ENCODE measurements around the gene RIT2.
"Not testable (repeated sequence)": the region's sequence is repeated elsewhere in the genome, so short reads cannot be mapped to it uniquely, and the experiment has no call there.

RIT2 gene

GRCh38 chr18:42838546-42839145, 276.8 kb downstream of the RIT2 start:
- DNase-seq (ENCODE audit: low spot score) = no peak

- no peak for DNase-seq (ENCODE audit: low spot score)
These were observed 284.5 kb downstream of the RIT2 start for GRCh38 chr18:42830936-42831335.

- no peak for DNase-seq (ENCODE audit: low spot score)
These were observed 286.6 kb downstream of the RIT2 start for GRCh38 chr18:42828881-42829280.

DNA sequence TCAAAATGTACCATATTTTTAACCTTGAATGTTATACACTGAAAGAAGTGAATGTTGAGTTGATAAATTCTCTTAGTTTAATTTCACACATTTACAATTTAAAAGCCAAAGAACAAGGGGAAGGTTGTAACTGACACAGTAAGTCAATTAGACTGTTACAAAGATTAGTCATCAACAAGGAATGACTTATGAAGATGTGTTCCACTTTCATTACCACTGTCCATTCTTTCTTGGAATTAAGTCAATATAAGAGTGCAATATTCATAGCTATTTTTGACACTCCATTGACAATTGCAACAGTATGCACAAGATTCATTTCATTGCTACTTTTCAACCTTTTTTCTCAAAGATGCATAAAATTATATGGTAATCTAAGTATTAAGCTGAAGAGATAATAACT, 291.3 kb downstream of the RIT2 start:
- DNase-seq (ENCODE audit: low spot score) = no peak

GRCh38 chr18:42822711-42823110, 292.8 kb downstream of the RIT2 start:
- no peak for DNase-seq (ENCODE audit: low spot score)

DNA sequence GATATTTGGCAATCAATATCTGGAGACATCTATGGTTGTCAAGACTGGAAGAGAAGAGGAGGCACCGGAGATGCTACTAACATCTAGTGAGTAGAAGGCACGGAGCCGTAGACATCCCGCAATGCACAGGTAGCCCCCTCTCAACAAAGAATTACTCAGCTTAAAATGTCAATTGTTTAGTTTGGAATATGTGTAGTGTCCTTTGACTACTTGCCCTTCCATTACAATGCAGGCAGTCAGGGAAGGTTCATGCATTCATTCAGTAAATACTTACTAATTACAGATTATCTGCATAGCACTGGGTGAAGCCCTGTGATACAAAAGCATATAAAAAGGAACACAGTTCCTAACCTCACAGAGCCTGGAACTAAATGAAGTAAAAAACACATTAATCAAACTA, 294.0 kb downstream of the RIT2 start:
- no peak for DNase-seq (ENCODE audit: low spot score)

- no peak for DNase-seq (ENCODE audit: low spot score)
These were observed 300.9 kb downstream of the RIT2 start for GRCh38 chr18:42814618-42815017.

GRCh38 chr18:42814184-42814583, 301.3 kb downstream of the RIT2 start:
- DNase-seq (ENCODE audit: low spot score) = no peak

GRCh38 chr18:42813570-42813969, 301.9 kb downstream of the RIT2 start:
- no peak for DNase-seq (ENCODE audit: low spot score)

DNA sequence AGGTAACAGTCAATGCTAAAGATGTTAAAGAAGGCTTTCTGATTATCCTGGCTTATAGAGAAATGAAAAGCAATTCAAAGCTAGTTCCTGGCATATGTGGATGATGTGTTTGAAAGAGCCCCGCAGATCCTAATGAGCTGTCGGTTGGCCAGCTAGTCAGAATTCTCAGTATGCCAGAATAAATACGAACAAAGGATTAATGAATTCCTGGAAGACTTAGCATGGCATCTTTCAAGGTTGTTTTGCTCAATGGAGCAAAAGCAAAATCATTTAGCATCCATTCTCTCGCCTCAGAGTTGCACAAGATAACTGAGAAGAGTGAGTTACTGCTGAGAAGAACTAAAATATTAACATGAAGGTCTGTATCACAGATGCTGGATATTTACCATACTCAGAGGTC, 307.6 kb downstream of the RIT2 start:
- DNase-seq (ENCODE audit: low spot score) = no peak

DNA sequence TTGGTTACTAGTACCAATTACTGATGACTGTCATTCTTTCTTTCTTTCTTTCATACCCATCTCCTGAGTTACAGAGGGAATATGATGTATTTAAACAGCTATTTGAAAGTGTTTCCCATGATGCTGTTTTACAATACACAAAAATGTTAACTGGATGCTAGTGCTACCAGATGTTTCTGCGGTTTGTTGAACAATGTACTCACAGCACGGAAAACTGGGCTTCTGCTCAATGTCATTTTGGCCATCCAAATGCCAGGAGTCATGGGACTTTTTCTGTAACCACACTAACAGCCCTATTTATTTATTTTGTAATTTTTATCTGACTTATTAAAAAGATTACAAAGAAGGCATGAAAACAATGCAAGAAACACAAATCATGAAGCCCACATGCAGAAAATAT, 313.8 kb downstream of the RIT2 start:
- no peak for DNase-seq (ENCODE audit: low spot score)

DNA sequence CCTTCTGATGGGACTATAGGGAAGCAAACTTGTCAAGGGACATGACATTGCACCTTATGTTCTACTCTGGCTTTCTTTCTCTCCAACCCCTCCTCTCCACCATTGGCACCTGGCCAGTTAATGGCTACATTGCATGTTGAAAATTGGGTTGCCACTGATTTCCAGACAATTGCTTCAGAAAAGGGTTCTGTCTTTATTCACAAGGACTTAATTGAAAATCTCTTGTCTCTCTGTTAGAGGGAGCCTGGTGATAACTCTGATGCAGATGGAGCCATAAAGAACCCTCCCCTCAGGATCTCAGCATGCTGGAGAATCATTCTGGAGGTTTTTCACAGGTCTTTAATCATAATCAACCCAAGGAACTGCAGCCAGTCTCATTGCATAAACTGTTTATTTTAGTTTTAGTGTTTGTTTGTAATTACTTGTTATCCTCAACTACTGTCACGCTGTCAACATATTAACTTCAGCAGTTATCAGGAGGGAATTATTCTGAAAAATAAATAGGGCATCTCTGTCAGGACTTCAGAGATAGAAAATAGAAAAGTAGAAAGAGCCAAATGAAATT, 316.8 kb downstream of the RIT2 start:
- no peak for DNase-seq (ENCODE audit: low spot score)

GRCh38 chr18:42795213-42795789, 320.2 kb downstream of the RIT2 start:
- DNase-seq (ENCODE audit: low spot score) = not testable (repeated sequence)

DNA sequence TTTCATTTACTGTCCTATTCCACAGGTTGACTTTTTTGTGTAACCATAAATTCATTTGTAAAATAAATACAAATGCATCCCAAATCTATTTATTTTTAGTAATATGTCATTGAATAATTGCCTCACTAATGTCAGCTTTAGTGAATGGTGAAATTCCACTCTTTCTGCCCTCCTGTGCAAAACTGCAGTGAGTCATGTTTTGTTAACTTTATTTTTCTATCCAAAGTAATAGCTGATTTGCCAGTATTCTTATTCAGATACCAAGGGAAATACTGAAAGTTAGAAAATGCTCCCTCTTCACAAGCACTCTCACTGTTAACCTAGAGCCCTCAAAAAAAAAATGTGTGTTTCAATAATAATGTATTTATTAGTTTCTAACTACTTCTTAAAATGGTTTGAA, 322.8 kb downstream of the RIT2 start:
- DNase-seq (ENCODE audit: low spot score) = no peak

DNA sequence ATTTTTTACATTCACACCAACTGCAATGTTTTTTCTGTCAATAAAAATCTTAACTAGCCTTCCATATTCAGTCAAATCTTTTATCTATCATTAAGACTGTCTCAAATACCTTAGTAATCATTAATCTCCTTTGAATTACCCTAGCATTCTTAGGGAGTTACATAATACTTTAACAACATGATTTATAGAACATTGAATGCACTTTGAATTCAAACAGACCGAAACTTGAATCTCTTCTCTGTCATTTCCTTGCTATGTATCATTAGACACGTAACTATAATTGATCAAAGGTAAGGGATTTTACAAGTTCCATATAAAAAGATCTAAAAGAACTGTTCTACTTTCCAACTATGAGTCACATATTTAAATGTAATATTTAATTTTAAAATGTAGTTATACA, 330.9 kb downstream of the RIT2 start:
- DNase-seq (ENCODE audit: low spot score) = no peak

- DNase-seq (ENCODE audit: low spot score) = no peak
These were observed 332.6 kb downstream of the RIT2 start for GRCh38 chr18:42782929-42783328.

GRCh38 chr18:42781298-42781815, 334.1 kb downstream of the RIT2 start:
- no peak for DNase-seq (ENCODE audit: low spot score)

DNA sequence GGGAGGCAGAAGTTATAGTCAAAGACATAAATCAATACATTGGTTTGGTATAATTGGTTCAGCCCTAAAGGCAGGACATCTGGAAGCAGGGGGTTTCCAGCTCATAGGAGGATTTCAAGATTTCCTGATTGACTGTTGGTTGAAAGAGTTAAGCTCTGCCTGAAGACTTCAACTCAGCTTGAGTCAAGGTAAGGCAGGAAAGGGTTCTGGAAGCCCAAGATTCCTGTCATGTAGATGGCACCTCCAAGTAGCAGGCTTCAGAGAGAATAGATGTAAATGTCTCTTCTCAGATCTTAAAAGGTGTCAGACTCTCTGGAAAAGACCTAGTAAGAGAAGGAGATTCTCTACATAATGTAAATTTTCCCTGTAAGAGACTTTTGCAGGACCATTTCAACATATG, 335.3 kb downstream of the RIT2 start:
- DNase-seq (ENCODE audit: low spot score) = no peak

DNA sequence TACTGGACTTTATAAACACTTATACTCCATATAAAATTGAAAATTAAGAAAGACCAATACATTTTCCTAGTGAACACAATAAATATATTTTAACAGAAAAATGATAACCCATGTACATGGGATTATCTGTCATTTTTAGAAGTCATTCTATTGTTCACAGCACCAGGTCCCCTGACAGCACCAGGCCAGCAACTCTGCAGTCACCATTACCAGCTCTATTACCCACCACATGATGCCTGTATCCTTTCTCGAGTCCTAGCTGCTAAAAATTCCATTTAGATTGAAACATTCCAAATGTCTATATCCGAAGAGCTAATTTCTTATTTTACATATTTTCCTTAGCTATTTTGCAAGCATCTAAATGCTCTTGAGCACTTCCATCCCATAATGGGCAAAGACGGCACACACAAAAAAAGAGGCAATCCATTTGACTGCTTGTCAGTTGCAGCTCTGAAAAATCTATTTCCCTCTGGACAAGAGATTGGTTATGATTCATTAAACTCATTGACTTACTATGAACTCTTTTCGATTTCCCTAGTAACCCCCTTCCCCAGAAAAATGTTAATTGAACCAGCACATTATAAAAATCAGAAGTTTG, 336.9 kb downstream of the RIT2 start:
- DNase-seq (ENCODE audit: low spot score) = no peak

- DNase-seq (ENCODE audit: low spot score) = no peak
These were observed 337.5 kb downstream of the RIT2 start for GRCh38 chr18:42778024-42778423.

DNA sequence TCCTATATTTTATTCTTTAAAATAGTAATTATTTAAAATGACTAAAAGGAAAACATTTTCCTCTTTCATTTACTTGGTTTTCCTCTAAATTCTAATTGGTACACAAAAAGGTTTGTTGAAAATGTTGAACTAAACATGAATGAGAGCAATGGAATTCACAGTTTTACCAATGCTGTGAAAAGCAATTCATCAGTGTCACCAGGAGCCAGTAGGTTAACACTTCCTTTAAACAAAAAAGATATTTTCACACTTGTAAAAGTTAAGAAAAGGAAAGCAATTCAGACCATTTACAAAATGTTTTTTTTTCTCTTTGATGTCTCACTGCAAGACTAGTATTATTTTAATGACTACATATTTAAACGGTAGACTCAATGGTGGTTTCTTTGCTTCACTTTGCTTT, 341.6 kb downstream of the RIT2 start:
- no peak for DNase-seq (ENCODE audit: low spot score)

- DNase-seq (ENCODE audit: low spot score) = no peak
These were observed 343.5 kb downstream of the RIT2 start for GRCh38 chr18:42771936-42772335.

DNA sequence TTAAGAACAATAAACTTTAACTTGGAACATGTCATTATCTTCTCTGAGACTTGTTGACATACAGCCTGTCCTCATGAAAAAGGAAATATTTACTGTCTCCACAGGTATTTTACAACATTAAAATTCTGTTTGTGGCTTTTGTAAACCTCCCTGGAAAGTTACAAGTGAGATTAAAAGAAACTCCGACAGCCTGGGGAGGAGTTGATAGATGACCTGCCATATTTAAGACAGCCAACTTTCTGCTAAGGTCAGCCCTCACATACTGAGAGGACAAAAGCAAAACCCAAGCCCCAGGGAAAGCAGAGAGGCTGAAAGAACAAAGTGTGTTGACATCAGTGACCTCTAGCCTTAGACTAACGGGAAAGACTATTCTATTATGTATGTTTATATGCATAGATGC, 350.2 kb downstream of the RIT2 start:
- no peak for DNase-seq (ENCODE audit: low spot score)
